SK-N-SH treated with all-trans-retinoic acid at 6 μM for 48 hours (cell line): ENCODE data around the gene PAK1IP1.

Experiments
- ATAC-seq: fragments of 200-7000 bp; cut with Tn5 transposase; 3 replicates; pipeline ENCODE4 v1.9.1; 2020; ENCODE audit warnings: mild to moderate bottlenecking, moderate library complexity
- ARNTL ChIP-seq: fragments of 450-650 bp; formaldehyde crosslinking; IDR thresholded peaks from 2 replicates; pipeline ENCODE4 v1.5.0; 2020; ENCODE audit warnings: low read depth, mild to moderate bottlenecking, moderate library complexity, borderline replicate concordance
- BACH2 ChIP-seq: fragments of 250-450 bp; sonication (Bioruptor Pico); IDR thresholded peaks from 2 replicates; pipeline ENCODE4 v1.9.0; 2021; ENCODE audit warnings: mild to moderate bottlenecking, borderline replicate concordance
- CREB5 ChIP-seq: fragments of 250-450 bp; sonication (Bioruptor Pico); IDR thresholded peaks from 2 replicates; pipeline ENCODE4 v1.5.1; 2020; ENCODE audit warnings: low read depth, mild to moderate bottlenecking, moderate library complexity
- CSDC2 ChIP-seq: fragments of 250-450 bp; sonication (Bioruptor Pico); IDR thresholded peaks from 2 replicates; pipeline ENCODE4 v1.5.0; 2020; ENCODE audit warnings: mild to moderate bottlenecking, moderate library complexity
- ESRRG ChIP-seq: fragments of 250-450 bp; sonication (Bioruptor Pico); IDR thresholded peaks from 2 replicates; pipeline ENCODE4 v1.6.1; 2021; ENCODE audit warnings: mild to moderate bottlenecking
- GLIS3 ChIP-seq: fragments of 250-450 bp; sonication (Bioruptor Pico); IDR thresholded peaks from 2 replicates; pipeline ENCODE4 v1.5.0; 2020; ENCODE audit warnings: mild to moderate bottlenecking, moderate library complexity
- ISL1 ChIP-seq: fragments of 250-450 bp; sonication (Bioruptor Pico); IDR thresholded peaks from 2 replicates; pipeline ENCODE4 v2.1.2; 2022; ENCODE audit warnings: mild to moderate bottlenecking, moderate library complexity
- OSR1 ChIP-seq: fragments of 250-450 bp; sonication (Bioruptor Pico); IDR thresholded peaks from 2 replicates; pipeline ENCODE4 v1.8.0; 2022; ENCODE audit warnings: moderate library complexity, mild to moderate bottlenecking, inconsistent platforms
- PATZ1 ChIP-seq: fragments of 250-450 bp; sonication (Bioruptor Pico); IDR thresholded peaks from 2 replicates; pipeline ENCODE4 v1.8.0; 2020; ENCODE audit warnings: mild to moderate bottlenecking, moderate library complexity, borderline replicate concordance
- POU6F1 ChIP-seq: fragments of 250-450 bp; sonication (Bioruptor Pico); IDR thresholded peaks from 2 replicates; pipeline ENCODE4 v1.8.0; 2021; ENCODE audit warnings: low read depth, mild to moderate bottlenecking, moderate library complexity, borderline replicate concordance
- PPARA ChIP-seq: fragments of 250-450 bp; sonication (Bioruptor Pico); IDR thresholded peaks from 2 replicates; pipeline ENCODE4 v1.5.0; 2020; ENCODE audit warnings: mild to moderate bottlenecking, borderline replicate concordance
- RARB ChIP-seq: fragments of 250-450 bp; sonication (Bioruptor Pico); IDR thresholded peaks from 2 replicates; pipeline ENCODE4 v1.8.0; 2021; ENCODE audit warnings: mild to moderate bottlenecking, moderate library complexity
- SNAI2 ChIP-seq: fragments of 250-450 bp; sonication (Bioruptor Pico); IDR thresholded peaks from 2 replicates; pipeline ENCODE4 v1.5.0; 2020; ENCODE audit warnings: mild to moderate bottlenecking, moderate library complexity
- TOX ChIP-seq: fragments of 250-450 bp; sonication (Bioruptor Pico); IDR thresholded peaks from 2 replicates; pipeline ENCODE4 v1.8.0; 2021; ENCODE audit warnings: mild to moderate bottlenecking, moderate library complexity, borderline replicate concordance
- TSHZ2 ChIP-seq: fragments of 250-450 bp; sonication (Bioruptor Pico); IDR thresholded peaks from 2 replicates; pipeline ENCODE4 v1.5.0; 2020; ENCODE audit warnings: mild to moderate bottlenecking, moderate library complexity
- ZC3H10 ChIP-seq: fragments of 250-450 bp; sonication (Bioruptor Pico); IDR thresholded peaks from 2 replicates; pipeline ENCODE4 v1.5.1; 2021; ENCODE audit warnings: mild to moderate bottlenecking, moderate library complexity
- ZFP3 ChIP-seq: fragments of 250-450 bp; sonication (Bioruptor Pico); IDR thresholded peaks from 2 replicates; pipeline ENCODE4 v1.5.0; 2020; ENCODE audit warnings: mild to moderate bottlenecking, moderate library complexity
- ZFP30 ChIP-seq: fragments of 450-650 bp; formaldehyde crosslinking; IDR thresholded peaks from 2 replicates; pipeline ENCODE4 v1.5.0; 2022; ENCODE audit warnings: mild to moderate bottlenecking, moderate library complexity
- ZNF565 ChIP-seq: fragments of 450-650 bp; formaldehyde crosslinking; conservative IDR thresholded peaks from 2 replicates; pipeline ENCODE4 v1.5.0; 2020; ENCODE audit warnings: low read depth, mild to moderate bottlenecking, moderate library complexity
- ZNF70 ChIP-seq: fragments of 450-650 bp; formaldehyde crosslinking; IDR thresholded peaks from 2 replicates; pipeline ENCODE4 v1.5.0; 2020; ENCODE audit warnings: mild to moderate bottlenecking, moderate library complexity
- ZNF8 ChIP-seq: fragments of 450-650 bp; formaldehyde crosslinking; IDR thresholded peaks from 2 replicates; pipeline ENCODE4 v1.5.0; 2020; ENCODE audit warnings: mild to moderate bottlenecking, moderate library complexity

The PAK1IP1 gene

GRCh38 chr6:10694302-10695085, at the start of gene PAK1IP1, which contains the start of gene C6orf52:
TSS of gene PAK1IP1 (plus strand) at chr6:10694972. CDS start at chr6:10694986, 14 bp downstream.
TSS of gene C6orf52 (minus strand) at chr6:10694616. CDS start at chr6:10687550, 7,066 bp downstream.
- TF ChIP-seq SNAI2 (CRISPR knock-in tag) (0 out of 2 replicates have a peak, but pooled peaks have one; percentile 44), ZFP3 (CRISPR knock-in tag) (peak; percentile 60; the same call in 1 of the 2 replicates), RARB (no peak), ZNF70 (CRISPR knock-in tag) (peak; percentile 17; the same call in 1 of the 2 replicates)
- peak; percentile 99 for ATAC-seq

GRCh38 chr6:10655508-10656055, 39.2 kb upstream of the PAK1IP1 start:
- no peak for ATAC-seq
- no peak for TF ChIP-seq BACH2
- TF ChIP-seq ZFP3 (CRISPR knock-in tag) = no peak
- TF ChIP-seq ESRRG (CRISPR knock-in tag) = no peak
- TF ChIP-seq ZNF70 (CRISPR knock-in tag) = no peak
- TF ChIP-seq TSHZ2 (CRISPR knock-in tag) = no peak
- TF ChIP-seq ZNF8 (CRISPR knock-in tag) = no peak
- no peak for TF ChIP-seq ZNF565 (CRISPR knock-in tag)
- TF ChIP-seq CREB5 (CRISPR knock-in tag) = no peak
- no peak for TF ChIP-seq ARNTL (CRISPR knock-in tag)
- TF ChIP-seq TOX (CRISPR knock-in tag) = no peak
- no peak for TF ChIP-seq OSR1
- TF ChIP-seq, all 23 proteins: peak for 0

GRCh38 chr6:10658910-10659698, 35.7 kb upstream of the PAK1IP1 start:
- TF ChIP-seq ZC3H10 (no peak), ZFP30 (CRISPR knock-in tag) (no peak), CSDC2 (CRISPR knock-in tag) (no peak), PATZ1 (CRISPR knock-in tag) (no peak), PPARA (no peak), ARNTL (CRISPR knock-in tag) (no peak), TOX (CRISPR knock-in tag) (no peak), GLIS3 (CRISPR knock-in tag) (no peak), ZNF565 (CRISPR knock-in tag) (no peak), BACH2 (no peak), ISL1 (no peak)
- ATAC-seq = peak; percentile 78

- ATAC-seq = peak; percentile 94
- TF ChIP-seq ZNF8 (CRISPR knock-in tag) (no peak), POU6F1 (CRISPR knock-in tag) (no peak), ISL1 (no peak), RARB (no peak), BACH2 (no peak), ZNF565 (CRISPR knock-in tag) (no peak), ZC3H10 (no peak), TSHZ2 (CRISPR knock-in tag) (no peak), GLIS3 (CRISPR knock-in tag) (no peak), ZNF70 (CRISPR knock-in tag) (no peak)
Observed at GRCh38 chr6:10659699-10660348, 34.9 kb upstream of the PAK1IP1 start.
